Measurements from ENCODE around the gene THAP6. TPM values are rescaled to one million over a fixed set of nuclear protein-coding genes. Genes with fewer than 3 reads are reported as not detected.
"Not testable (repeated sequence)": the region's sequence is repeated elsewhere in the genome, so short reads cannot be mapped to it uniquely, and the experiment has no call there.

Gene THAP6
- total RNA-seq, 1 experiment from 2014 or later, result 17.8 TPM

GRCh38 chr4:75530556-75531322, 16.5 kb downstream of the THAP6 start:
- H3K36me3 ChIP-seq (ENCODE audit: insufficient read depth, low read length), result peaks cover 15% of the 10 kb centered on the region
- no peaks in the 10 kb centered on the region for H3K9me3 ChIP-seq (ENCODE audit: low read length)
- H3K27ac ChIP-seq (ENCODE audit: low read length), result no peak overlapping the region
- 0 out of 2 replicates have a peak, but pooled peaks cover under 1% of the 10 kb centered on the region for H3K79me2 ChIP-seq (ENCODE audit: low read length)
- no peaks in the 10 kb centered on the region for H3K27me3 ChIP-seq (ENCODE audit: low read length)
- no peak overlapping the region for H3K4me3 ChIP-seq (ENCODE audit: low read length)
- H4K20me1 ChIP-seq (ENCODE audit: insufficient read depth, low read depth, low read length), result no peaks in the 10 kb centered on the region
- H2AFZ ChIP-seq (ENCODE audit: low read length), result no peak overlapping the region
- no peaks in the 10 kb centered on the region for H3K9me2 ChIP-seq (replicated peaks; ENCODE audit: insufficient read depth, low read length)
- no peak overlapping the region for H3K9ac ChIP-seq (ENCODE audit: low read length)
- H3K4me1 ChIP-seq (ENCODE audit: low read length), result no peaks in the 10 kb centered on the region
- H3K4me2 ChIP-seq (ENCODE audit: low read depth, low read length, poor library complexity, severe bottlenecking), result no peak overlapping the region
- DNase-seq, result no peak

- peaks cover 15% of the 10 kb centered on the region for H3K36me3 ChIP-seq (ENCODE audit: insufficient read depth, low read length)
Observed at GRCh38 chr4:75531536-75532143, 17.4 kb downstream of the THAP6 start.

GRCh38 chr4:75533339-75533887, 19.1 kb downstream of the THAP6 start:
- not testable (repeated sequence) for H3K4me1 ChIP-seq (ENCODE audit: low read length); DNase-seq; H3K9me2 ChIP-seq (replicated peaks; ENCODE audit: insufficient read depth, low read length)

More at GRCh38 chr4:75531536-75532143, 17.4 kb downstream of the THAP6 start:
- not testable (repeated sequence) for H3K79me2 ChIP-seq (ENCODE audit: low read length); H3K4me2 ChIP-seq (ENCODE audit: low read depth, low read length, poor library complexity, severe bottlenecking); H3K4me3 ChIP-seq (ENCODE audit: low read length); H3K9me3 ChIP-seq (ENCODE audit: low read length); H3K27ac ChIP-seq (ENCODE audit: low read length); H3K4me1 ChIP-seq (ENCODE audit: low read length); DNase-seq; H3K9me2 ChIP-seq (replicated peaks; ENCODE audit: insufficient read depth, low read length); H2AFZ ChIP-seq (ENCODE audit: low read length); H3K27me3 ChIP-seq (ENCODE audit: low read length); H4K20me1 ChIP-seq (ENCODE audit: insufficient read depth, low read depth, low read length); H3K9ac ChIP-seq (ENCODE audit: low read length)

GRCh38 chr4:75533926-75534325, 19.7 kb downstream of the THAP6 start:
- H3K36me3 ChIP-seq (ENCODE audit: insufficient read depth, low read length); H3K4me2 ChIP-seq (ENCODE audit: low read depth, low read length, poor library complexity, severe bottlenecking); H2AFZ ChIP-seq (ENCODE audit: low read length); H3K9me3 ChIP-seq (ENCODE audit: low read length); H3K4me1 ChIP-seq (ENCODE audit: low read length); H3K4me3 ChIP-seq (ENCODE audit: low read length); DNase-seq; H3K9ac ChIP-seq (ENCODE audit: low read length); H3K27me3 ChIP-seq (ENCODE audit: low read length); H3K79me2 ChIP-seq (ENCODE audit: low read length); H4K20me1 ChIP-seq (ENCODE audit: insufficient read depth, low read depth, low read length); H3K27ac ChIP-seq (ENCODE audit: low read length); H3K9me2 ChIP-seq (replicated peaks; ENCODE audit: insufficient read depth, low read length): not testable (repeated sequence)

More at GRCh38 chr4:75533339-75533887, 19.1 kb downstream of the THAP6 start:
- not testable (repeated sequence) for H4K20me1 ChIP-seq (ENCODE audit: insufficient read depth, low read depth, low read length); H3K4me3 ChIP-seq (ENCODE audit: low read length); H3K27ac ChIP-seq (ENCODE audit: low read length); H3K36me3 ChIP-seq (ENCODE audit: insufficient read depth, low read length); H3K9me3 ChIP-seq (ENCODE audit: low read length); H3K9ac ChIP-seq (ENCODE audit: low read length); H3K4me2 ChIP-seq (ENCODE audit: low read depth, low read length, poor library complexity, severe bottlenecking); H3K79me2 ChIP-seq (ENCODE audit: low read length); H3K27me3 ChIP-seq (ENCODE audit: low read length); H2AFZ ChIP-seq (ENCODE audit: low read length)

- not testable (repeated sequence) for H3K4me3 ChIP-seq (ENCODE audit: low read length); H3K4me2 ChIP-seq (ENCODE audit: low read depth, low read length, poor library complexity, severe bottlenecking); H3K9ac ChIP-seq (ENCODE audit: low read length); DNase-seq; H3K27ac ChIP-seq (ENCODE audit: low read length); H3K4me1 ChIP-seq (ENCODE audit: low read length); H4K20me1 ChIP-seq (ENCODE audit: insufficient read depth, low read depth, low read length); H3K36me3 ChIP-seq (ENCODE audit: insufficient read depth, low read length); H3K27me3 ChIP-seq (ENCODE audit: low read length); H2AFZ ChIP-seq (ENCODE audit: low read length); H3K79me2 ChIP-seq (ENCODE audit: low read length); H3K9me2 ChIP-seq (replicated peaks; ENCODE audit: insufficient read depth, low read length); H3K9me3 ChIP-seq (ENCODE audit: low read length)
Observed at GRCh38 chr4:75537308-75537707, 23.0 kb downstream of the THAP6 start.

GRCh38 chr4:75542824-75543223, 28.6 kb downstream of the THAP6 start:
- DNase-seq, result no peak
- no peaks in the 10 kb centered on the region for H3K4me1 ChIP-seq (ENCODE audit: low read length)
- H3K9me2 ChIP-seq (replicated peaks; ENCODE audit: insufficient read depth, low read length), result no peaks in the 10 kb centered on the region
- no peak overlapping the region for H3K9ac ChIP-seq (ENCODE audit: low read length)
- no peak overlapping the region for H3K4me2 ChIP-seq (ENCODE audit: low read depth, low read length, poor library complexity, severe bottlenecking)
- H3K4me3 ChIP-seq (ENCODE audit: low read length), result no peak overlapping the region
- H2AFZ ChIP-seq (ENCODE audit: low read length), result no peak overlapping the region
- no peaks in the 10 kb centered on the region for H4K20me1 ChIP-seq (ENCODE audit: insufficient read depth, low read depth, low read length)
- H3K9me3 ChIP-seq (ENCODE audit: low read length), result no peaks in the 10 kb centered on the region
- H3K27me3 ChIP-seq (ENCODE audit: low read length), result no peaks in the 10 kb centered on the region
- H3K36me3 ChIP-seq (ENCODE audit: insufficient read depth, low read length), result no peaks in the 10 kb centered on the region
- no peaks in the 10 kb centered on the region for H3K79me2 ChIP-seq (ENCODE audit: low read length)
- no peak overlapping the region for H3K27ac ChIP-seq (ENCODE audit: low read length)

GRCh38 chr4:75544220-75544619, 29.9 kb downstream of the THAP6 start:
- H3K9me3 ChIP-seq (ENCODE audit: low read length); H4K20me1 ChIP-seq (ENCODE audit: insufficient read depth, low read depth, low read length); H3K79me2 ChIP-seq (ENCODE audit: low read length); H3K36me3 ChIP-seq (ENCODE audit: insufficient read depth, low read length); H3K9me2 ChIP-seq (replicated peaks; ENCODE audit: insufficient read depth, low read length); H3K4me3 ChIP-seq (ENCODE audit: low read length); H3K4me1 ChIP-seq (ENCODE audit: low read length); H2AFZ ChIP-seq (ENCODE audit: low read length); H3K27me3 ChIP-seq (ENCODE audit: low read length); DNase-seq; H3K4me2 ChIP-seq (ENCODE audit: low read depth, low read length, poor library complexity, severe bottlenecking); H3K27ac ChIP-seq (ENCODE audit: low read length); H3K9ac ChIP-seq (ENCODE audit: low read length): not testable (repeated sequence)

GRCh38 chr4:75544870-75545269, 30.6 kb downstream of the THAP6 start:
- no peaks in the 10 kb centered on the region for H4K20me1 ChIP-seq (ENCODE audit: insufficient read depth, low read depth, low read length)
- DNase-seq, result no peak
- H3K4me3 ChIP-seq (ENCODE audit: low read length), result no peak overlapping the region
- H3K27ac ChIP-seq (ENCODE audit: low read length), result no peak overlapping the region
- H3K9me2 ChIP-seq (replicated peaks; ENCODE audit: insufficient read depth, low read length), result no peaks in the 10 kb centered on the region
- no peak overlapping the region for H2AFZ ChIP-seq (ENCODE audit: low read length)
- no peaks in the 10 kb centered on the region for H3K4me1 ChIP-seq (ENCODE audit: low read length)
- H3K27me3 ChIP-seq (ENCODE audit: low read length), result no peaks in the 10 kb centered on the region
- no peak overlapping the region for H3K4me2 ChIP-seq (ENCODE audit: low read depth, low read length, poor library complexity, severe bottlenecking)
- H3K79me2 ChIP-seq (ENCODE audit: low read length), result no peaks in the 10 kb centered on the region
- no peaks in the 10 kb centered on the region for H3K9me3 ChIP-seq (ENCODE audit: low read length)
- H3K9ac ChIP-seq (ENCODE audit: low read length), result no peak overlapping the region
- H3K36me3 ChIP-seq (ENCODE audit: insufficient read depth, low read length), result no peaks in the 10 kb centered on the region

All from Karpas-422 (cell line).